K562 (cell line): ENCODE data around the gene RERE. TPM values are rescaled to one million over a fixed set of nuclear protein-coding genes. Genes with fewer than 3 reads are reported as not detected.

Experiments used
- ATAC-seq: fragments of 200-7000 bp; cut with Tn5 transposase; 3 replicates; pipeline ENCODE4 v1.9.1; 2020; ENCODE audit warnings: moderate library complexity
- BruUV-seq: library from RNA; stranded (reverse); fragments of 400-500 nt; replicated peaks from 2 replicates; lab custom pipeline; 2021; lab: Mats Ljungman, UMichigan
- CTCF ChIA-PET: fragments of 300-600 bp; formaldehyde crosslinking; extraction: SDS; loops from one replicate; lab custom pipeline; 2021; ENCODE audit warnings: low intra/inter-chr PET ratio; lab: Yijun Ruan, JAX
- POLR2A ChIA-PET: fragments of 300-600, 350-650 bp; sonication (Branson Sonifier 250); formaldehyde crosslinking; extraction: SDS; loops from one replicate; lab custom pipeline; 2021; ENCODE audit warnings: antibody characterized with exemption, inconsistent platforms; lab: Yijun Ruan, JAX
- DNase-seq, 4 experiments: peaks; one replicate each; pipeline versions ENCODE4 v3.0.0 to v3.0.0-alpha.2; 2011 to 2018; ENCODE audit warnings: low spot score in 3 of 4, mixed read lengths in 3 of 4; ENCODE audit errors: extremely low read depth in 1 of 4
- FAIRE-seq: peaks from 2 replicates; lab custom pipeline; 2011; peaks lifted over from hg19 to GRCh38; lab: Jason Lieb, UNC
- H2AFZ ChIP-seq: 2 replicates; pipeline ENCODE4 v1.6.0; 2011; ENCODE audit warnings: low read depth, low read length, control low read depth, inconsistent platforms
- H3K27ac ChIP-seq: fragments of 200-600 bp; 3 replicates; pipeline ENCODE4 v1.8.0; 2011; ENCODE audit warnings: low read depth, mild to moderate bottlenecking, control low read depth, inconsistent platforms, low read length, moderate library complexity, mixed read lengths; ENCODE audit errors: extremely low read depth
- H3K27me3 ChIP-seq, 2 experiments: fragments of 300-600 bp in 1 of 2; 2 replicates in 1 of 2; 3 replicates in 1 of 2; pipeline versions ENCODE4 v1.6.0 to v1.8.0; 2011; ENCODE audit warnings: inconsistent platforms in 2 of 2, low read length in 2 of 2, mild to moderate bottlenecking in 1 of 2, mixed read lengths in 1 of 2, moderate library complexity in 1 of 2; ENCODE audit not compliant: control insufficient read depth in 2 of 2, insufficient read depth in 2 of 2
- H3K36me3 ChIP-seq: fragments of 300-600 bp; 3 replicates; pipeline ENCODE4 v1.8.0; 2011; ENCODE audit warnings: mild to moderate bottlenecking, low read length, inconsistent platforms; ENCODE audit not compliant: control insufficient read depth, insufficient read depth
- H3K4me1 ChIP-seq, 2 experiments: fragments of 200-600 bp in 1 of 2; replicated peaks in 1 of 2; 2 replicates in 1 of 2; 3 replicates in 1 of 2; pipeline versions ENCODE4 v1.5.1 to v1.8.0; 2011; ENCODE audit warnings: inconsistent platforms in 2 of 2, low read length in 2 of 2, mild to moderate bottlenecking in 1 of 2, mixed read lengths in 1 of 2, moderate library complexity in 1 of 2; ENCODE audit not compliant: control insufficient read depth in 2 of 2, insufficient read depth in 2 of 2
- H3K4me2 ChIP-seq: 2 replicates; pipeline ENCODE4 v1.6.1; 2011; ENCODE audit warnings: low read length, control low read depth, inconsistent platforms, mixed read lengths; ENCODE audit not compliant: insufficient read depth
- H3K4me3 ChIP-seq: fragments of 200-600 bp; sonication (generic), shearing (Covaris generic); 2 replicates; pipeline ENCODE4 v1.5.1; 2016; ENCODE audit warnings: control low read depth, inconsistent platforms
- H3K79me2 ChIP-seq: fragments of 200-600 bp; 3 replicates; pipeline ENCODE4 v1.8.0; 2011; ENCODE audit warnings: low read length, inconsistent platforms; ENCODE audit not compliant: control insufficient read depth, insufficient read depth
- H3K9ac ChIP-seq, 2 experiments: 2 replicates each; pipeline versions ENCODE4 v1.6.0 to v1.6.1; 2011; ENCODE audit warnings: low read depth in 2 of 2, low read length in 2 of 2, control low read depth in 1 of 2, inconsistent platforms in 1 of 2, mild to moderate bottlenecking in 1 of 2, mixed read lengths in 1 of 2; ENCODE audit not compliant: insufficient read depth in 1 of 2
- H3K9me1 ChIP-seq: one replicate; pipeline ENCODE4 v1.6.0; 2011; ENCODE audit warnings: inconsistent platforms, mild to moderate bottlenecking, low read length, moderate library complexity; ENCODE audit not compliant: control insufficient read depth, insufficient read depth
- H3K9me3 ChIP-seq: replicated peaks from 2 replicates; pipeline ENCODE4 v1.5.1; 2011; ENCODE audit warnings: low read depth, low read length, inconsistent platforms; ENCODE audit not compliant: control insufficient read depth, insufficient read depth
- H4K20me1 ChIP-seq: replicated peaks from 2 replicates; pipeline ENCODE4 v1.6.1; 2011; ENCODE audit warnings: low read length, inconsistent platforms, mixed read lengths; ENCODE audit not compliant: control insufficient read depth, insufficient read depth
- ARID2 ChIP-seq: fragments of 450-650 bp; IDR thresholded peaks from 2 replicates; pipeline ENCODE4 v1.6.1; 2017; ENCODE audit warnings: antibody characterized with exemption, mild to moderate bottlenecking
- CCAR2 ChIP-seq: fragments of 200-400 bp; formaldehyde crosslinking; IDR thresholded peaks from 2 replicates; pipeline ENCODE4 v1.6.1; 2017; ENCODE audit warnings: mild to moderate bottlenecking, low read depth, low read length
- CREBBP ChIP-seq: IDR thresholded peaks from one replicate; pipeline ENCODE4 v1.6.1; 2012; ENCODE audit warnings: low read depth, mild to moderate bottlenecking, control low read depth, inconsistent platforms, low read length
- JUND ChIP-seq, 2 experiments: IDR thresholded peaks; 2 replicates in 1 of 2; 3 replicates in 1 of 2; pipeline ENCODE4 v1.6.1; 2011; ENCODE audit warnings: borderline replicate concordance in 2 of 2, low read depth in 2 of 2, low read length in 2 of 2, improper control_type of control experiment in 1 of 2, missing biosample characterization in 1 of 2, missing genetic modification characterization in 1 of 2, missing genetic modification reagents in 1 of 2
- KLF10 ChIP-seq: fragments of 250-450 bp; sonication (Bioruptor Pico); IDR thresholded peaks from 2 replicates; pipeline ENCODE4 v1.6.1; 2021; ENCODE audit warnings: matching md5 sums
- MCM3 ChIP-seq: fragments of 450-650 bp; IDR thresholded peaks from 2 replicates; pipeline ENCODE4 v1.6.1; 2016
- MEF2D ChIP-seq: conservative IDR thresholded peaks from 2 replicates; pipeline ENCODE4 v1.6.1; 2016; ENCODE audit warnings: low read depth, missing genetic modification characterization, missing compliant biosample characterization
- NFE2 ChIP-seq: IDR thresholded peaks from 2 replicates; pipeline ENCODE4 v1.6.1; 2014; ENCODE audit warnings: antibody characterized with exemption, low read depth
- NRF1 ChIP-seq, 2 experiments: fragments of 450-650 bp; IDR thresholded peaks in 1 of 2; conservative IDR thresholded peaks in 1 of 2; 2 replicates each; pipeline ENCODE4 v1.6.1; 2014; ENCODE audit warnings: mild to moderate bottlenecking in 2 of 2
- PCBP2 ChIP-seq: fragments of 200-400 bp; formaldehyde crosslinking; IDR thresholded peaks from 2 replicates; pipeline ENCODE4 v1.6.1; 2018; ENCODE audit warnings: low read length, low read depth, mild to moderate bottlenecking, moderate library complexity; ENCODE audit not compliant: poor library complexity, severe bottlenecking
- SAFB2 ChIP-seq: fragments of 200-400 bp; formaldehyde crosslinking; IDR thresholded peaks from 2 replicates; pipeline ENCODE4 v1.6.1; 2018; ENCODE audit warnings: borderline replicate concordance, low read length, low read depth, moderate library complexity; ENCODE audit not compliant: severe bottlenecking
- SETDB1 ChIP-seq: IDR thresholded peaks from one replicate; pipeline ENCODE4 v1.6.1; 2012; ENCODE audit warnings: low read length, control low read depth, inconsistent platforms
- SIRT6 ChIP-seq: IDR thresholded peaks from one replicate; pipeline ENCODE4 v1.6.1; 2012; ENCODE audit warnings: low read depth, mild to moderate bottlenecking, control low read depth, inconsistent platforms, low read length, moderate library complexity
- SLC30A9 ChIP-seq: fragments of 250-450 bp; sonication (Bioruptor Pico); IDR thresholded peaks from 2 replicates; pipeline ENCODE4 v1.8.0; 2022; ENCODE audit warnings: mild to moderate bottlenecking, moderate library complexity
- SNIP1 ChIP-seq: fragments of 450-650 bp; IDR thresholded peaks from 2 replicates; pipeline ENCODE4 v1.7.1; 2017; ENCODE audit warnings: low read depth, mild to moderate bottlenecking
- TEAD1 ChIP-seq, 2 experiments: fragments of 450-650 bp in 1 of 2; sonication (generic) in 1 of 2; formaldehyde crosslinking; IDR thresholded peaks; 2 replicates each; pipeline versions ENCODE4 v1.4.0 to v1.8.0; 2020 to 2022; ENCODE audit warnings: mild to moderate bottlenecking in 2 of 2, missing genetic modification reagents in 1 of 2
- ZNF165 ChIP-seq: fragments of 250-450 bp; sonication (Bioruptor Pico); IDR thresholded peaks from 2 replicates; pipeline ENCODE4 v1.4.0; 2020; ENCODE audit warnings: borderline replicate concordance
- WGBS: fragments of 100-300 bp; shearing (Covaris generic); methylation state at CpG from one replicate; pipeline ENCODE4 v1.1.6; 2016; ENCODE audit warnings: low coverage, mixed read lengths; ENCODE audit not compliant: insufficient coverage; ENCODE audit errors: missing lambda C conversion rate; 5-methylcytosine and 5-hydroxymethylcytosine counted together
- in situ Hi-C: fragments of 300-500 bp; cut with MboI; formaldehyde crosslinking; loops from 4 replicates; pipeline ENCODE4 v1.15.0; 2018; ENCODE audit warnings: inconsistent platforms, mixed read lengths
- intact Hi-C: fragments of 100-400 bp; cut with micrococcal nuclease; formaldehyde crosslinking; loops from 2 replicates; pipeline ENCODE4 v1.14.2; 2022
- polyA plus RNA-seq, 8 experiments: library from polyadenylated mRNA; depleted of rRNA in 4 of 8; stranded (reverse) in 5 of 8; unstranded in 3 of 8; fragments of >200 nt; fragmentation: Nextera tagmentation in 2 of 8; fragmentation: Illumina TruSeq in 1 of 8; extraction: Ambion mirVana in 2 of 8; extraction: Trizol in 1 of 8; gene quantifications; 2 replicates each; pipeline versions ENCODE4 v1.2.1 to v1.2.3, GENCODE V29; 2011 to 2014; ENCODE audit warnings: inconsistent platforms in 1 of 8, missing spikeins in 1 of 8
- total RNA-seq, 7 experiments: library from RNA; depleted of rRNA in 6 of 7; stranded (reverse); fragments of >200 nt in 6 of 7; fragmentation: Illumina TruSeq in 2 of 7; extraction: Trizol in 2 of 7; gene quantifications; 2 replicates each; pipeline versions ENCODE4 v1.2.1 to v1.2.3, GENCODE V29; 2011 to 2021; ENCODE audit warnings: low replicate concordance in 1 of 7
- TF ChIP-seq, protein P1 (sequence below): fragments of 450-650 bp; IDR thresholded peaks from 2 replicates; pipeline ENCODE4 v1.6.1; 2017; ENCODE audit warnings: mild to moderate bottlenecking, moderate library complexity

Gene RERE
- total and polyA plus RNA-seq, 9 of the 15 experiments (the other 6 are each of a cell fraction or from before 2014, with no cell fraction given): 3.0 to 51.5 (median 13.4) TPM

DNA sequence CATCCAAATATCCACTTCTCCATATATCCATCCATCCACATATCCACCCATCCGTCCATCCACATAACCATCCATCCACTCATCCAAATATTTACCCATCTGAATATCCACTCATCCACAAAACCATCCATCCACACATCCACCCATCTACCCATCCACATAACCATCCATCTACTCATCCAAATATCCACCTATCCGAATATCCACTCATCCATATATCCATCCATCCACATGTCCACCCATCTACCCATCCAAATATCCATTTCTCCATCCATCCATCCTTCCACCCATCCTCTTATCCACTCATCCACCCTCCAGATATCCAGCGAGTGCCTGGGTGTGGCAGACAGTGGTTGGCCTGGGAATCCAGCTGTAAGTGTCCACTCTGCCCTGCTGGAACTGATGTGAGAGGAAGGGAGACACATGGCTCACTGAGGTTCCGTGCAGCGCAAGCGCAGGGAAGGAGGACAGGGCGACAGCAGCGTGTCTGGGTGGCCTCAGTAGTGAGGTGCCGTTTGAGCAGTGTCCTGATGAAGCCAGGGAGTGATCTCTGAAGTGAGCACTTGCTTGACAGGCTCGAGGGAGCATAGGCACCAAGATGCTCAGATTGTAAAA lies 472.4 kb downstream of the RERE start:
- POLR2A ChIA-PET: no interaction called here
- intact Hi-C loops: loop anchor here (5.0 kb wide), 1 partner anchor 678 kb away; no protein-coding TSS in a partner anchor
- FAIRE-seq: no peak
- H3K9me1 ChIP-seq: no peaks in the 10 kb centered on the region
- peaks cover 39 to 73% of the 10 kb centered on the region in 2 experiments for H3K27me3 ChIP-seq
- no peak overlapping the region for H3K27ac ChIP-seq
- BruUV-seq: no TSS peak
- H3K9me3 ChIP-seq: no peaks in the 10 kb centered on the region
- 3% methylated on average over 10 of the region's 10 CpGs for WGBS
- CTCF ChIA-PET: no interaction called here
- H4K20me1 ChIP-seq: peaks cover 22% of the 10 kb centered on the region
- no peak for TF ChIP-seq SAFB2
- TF ChIP-seq KLF10: no peak
- TF ChIP-seq, protein P1, sequence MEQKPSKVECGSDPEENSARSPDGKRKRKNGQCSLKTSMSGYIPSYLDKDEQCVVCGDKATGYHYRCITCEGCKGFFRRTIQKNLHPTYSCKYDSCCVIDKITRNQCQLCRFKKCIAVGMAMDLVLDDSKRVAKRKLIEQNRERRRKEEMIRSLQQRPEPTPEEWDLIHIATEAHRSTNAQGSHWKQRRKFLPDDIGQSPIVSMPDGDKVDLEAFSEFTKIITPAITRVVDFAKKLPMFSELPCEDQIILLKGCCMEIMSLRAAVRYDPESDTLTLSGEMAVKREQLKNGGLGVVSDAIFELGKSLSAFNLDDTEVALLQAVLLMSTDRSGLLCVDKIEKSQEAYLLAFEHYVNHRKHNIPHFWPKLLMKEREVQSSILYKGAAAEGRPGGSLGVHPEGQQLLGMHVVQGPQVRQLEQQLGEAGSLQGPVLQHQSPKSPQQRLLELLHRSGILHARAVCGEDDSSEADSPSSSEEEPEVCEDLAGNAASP: no peak
- no peak for TF ChIP-seq NFE2
- no peak for TF ChIP-seq PCBP2
- TF ChIP-seq CREBBP: no peak
- peak; percentile 69 to 74 for TF ChIP-seq NRF1 (conservative IDR thresholded peaks at IDR 0.05 in 1 of 2, IDR thresholded peaks at IDR 0.05 in 1 of 2)
- TF ChIP-seq SNIP1: no peak
- no peak for TF ChIP-seq SLC30A9 (CRISPR knock-in tag)
- no peak for TF ChIP-seq JUND (IDR thresholded peaks at IDR 0.05; ENCODE audit: borderline replicate concordance, low read depth, low read length)
- TF ChIP-seq JUND (tag; IDR thresholded peaks at IDR 0.05; ENCODE audit: borderline replicate concordance, low read depth, low read length): no peak
- no peak for TF ChIP-seq TEAD1 (CRISPR knock-in tag; IDR thresholded peaks at IDR 0.05)
- 0 out of 2 replicates have a peak, but pooled peaks have one; percentile 13 for TF ChIP-seq MCM3
- TF ChIP-seq CCAR2: no peak
- TF ChIP-seq SETDB1: no peak
- TF ChIP-seq SIRT6: no peak
- no peak for TF ChIP-seq ZNF165 (CRISPR knock-in tag)
- no peak for TF ChIP-seq MEF2D
- TF ChIP-seq ARID2: no peak
- TF ChIP-seq, all 486 proteins: peak for 2
- ATAC-seq (no peak), DNase-seq (no peak)
- peaks cover 0 to 28% of the 10 kb centered on the region in 2 experiments; a peak in 3 of 5 replicates for H3K4me1 ChIP-seq
- in situ Hi-C loops: no loop called here
- no peak overlapping the region for H2AFZ ChIP-seq
- H3K4me3 ChIP-seq: no peak overlapping the region
- no peak overlapping the region for H3K4me2 ChIP-seq
- H3K36me3 ChIP-seq: no peaks in the 10 kb centered on the region
- H3K79me2 ChIP-seq: no peaks in the 10 kb centered on the region
- 0 out of 4 replicates have a peak overlapping the region, but pooled peaks of 1 of the 2 experiments have one; percentile 32 for H3K9ac ChIP-seq
